ENCODE measurements around the gene AAK1. TPM values are rescaled to one million over a fixed set of nuclear protein-coding genes. Genes with fewer than 3 reads are reported as not detected.

The AAK1 gene
- total RNA-seq, 4 donors from 2014 or later, result 15.5 to 28.1 (median 24.4) TPM

DNA sequence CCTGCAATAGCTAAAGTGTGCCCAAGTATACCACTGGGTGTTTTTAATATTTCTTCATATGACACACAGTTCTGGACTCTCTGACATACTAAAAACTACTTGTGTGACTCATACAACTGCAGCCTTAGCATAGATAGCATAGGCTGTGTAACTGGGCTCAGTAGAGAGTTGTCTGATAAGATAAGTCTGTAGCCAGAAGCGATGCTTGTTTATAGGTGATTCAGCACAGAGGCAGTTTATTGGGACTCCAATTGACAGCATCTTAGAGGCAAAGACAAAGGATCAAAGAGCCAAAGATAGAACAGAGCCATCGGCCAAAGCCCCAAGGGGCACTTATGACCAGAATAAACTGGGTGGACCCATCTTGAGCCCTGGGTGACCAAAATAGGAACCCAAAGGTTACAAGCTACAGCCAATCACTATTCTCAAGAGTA lies 42.3 kb downstream of the AAK1 start:
- TF ChIP-seq POLR2A (IDR thresholded peaks at IDR 0.05), result no peak
- TF ChIP-seq, protein P1, sequence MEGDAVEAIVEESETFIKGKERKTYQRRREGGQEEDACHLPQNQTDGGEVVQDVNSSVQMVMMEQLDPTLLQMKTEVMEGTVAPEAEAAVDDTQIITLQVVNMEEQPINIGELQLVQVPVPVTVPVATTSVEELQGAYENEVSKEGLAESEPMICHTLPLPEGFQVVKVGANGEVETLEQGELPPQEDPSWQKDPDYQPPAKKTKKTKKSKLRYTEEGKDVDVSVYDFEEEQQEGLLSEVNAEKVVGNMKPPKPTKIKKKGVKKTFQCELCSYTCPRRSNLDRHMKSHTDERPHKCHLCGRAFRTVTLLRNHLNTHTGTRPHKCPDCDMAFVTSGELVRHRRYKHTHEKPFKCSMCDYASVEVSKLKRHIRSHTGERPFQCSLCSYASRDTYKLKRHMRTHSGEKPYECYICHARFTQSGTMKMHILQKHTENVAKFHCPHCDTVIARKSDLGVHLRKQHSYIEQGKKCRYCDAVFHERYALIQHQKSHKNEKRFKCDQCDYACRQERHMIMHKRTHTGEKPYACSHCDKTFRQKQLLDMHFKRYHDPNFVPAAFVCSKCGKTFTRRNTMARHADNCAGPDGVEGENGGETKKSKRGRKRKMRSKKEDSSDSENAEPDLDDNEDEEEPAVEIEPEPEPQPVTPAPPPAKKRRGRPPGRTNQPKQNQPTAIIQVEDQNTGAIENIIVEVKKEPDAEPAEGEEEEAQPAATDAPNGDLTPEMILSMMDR (IDR thresholded peaks at IDR 0.05), result no peak
- DNase-seq (ENCODE audit: low spot score in 2 of 2), result no peak
- no peak overlapping the region for H3K4me3 ChIP-seq (ENCODE audit: low read depth, poor library complexity, severe bottlenecking)
- intact Hi-C loops (cut with DNase I; ENCODE audit: low total_unique reads), result no loop called here
- 58 to 59% methylated on average over 2 of the region's 2 CpGs for WGBS, 2 donors

DNA sequence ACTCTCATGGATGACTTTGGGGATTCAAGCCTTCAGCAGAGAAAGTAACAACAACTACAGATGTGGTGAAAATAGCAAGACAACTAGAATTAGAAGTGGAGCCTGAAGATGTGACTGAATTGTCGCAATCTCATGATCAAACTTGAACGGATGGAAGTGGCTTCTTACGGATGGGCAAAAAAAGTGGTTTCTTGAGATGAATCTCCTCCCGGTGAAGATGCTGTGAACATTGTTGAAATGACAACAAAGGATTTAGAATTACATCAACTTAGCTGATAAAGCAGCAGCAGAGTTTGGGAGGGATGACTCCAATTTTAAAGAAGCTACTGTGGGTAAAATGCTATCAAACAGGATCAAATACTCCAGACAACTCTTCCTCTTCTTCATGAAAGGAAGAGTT lies 43.1 kb downstream of the AAK1 start:
- 79 to 92% methylated on average over 4 of the region's 4 CpGs for WGBS, 2 donors
- H3K4me3 ChIP-seq (ENCODE audit: low read depth, poor library complexity, severe bottlenecking), result no peak overlapping the region
- intact Hi-C loops (cut with DNase I; ENCODE audit: low total_unique reads), result no loop called here
- DNase-seq (ENCODE audit: low spot score in 2 of 2), result no peak
- TF ChIP-seq POLR2A (IDR thresholded peaks at IDR 0.05), result no peak
- TF ChIP-seq, protein P1 (IDR thresholded peaks at IDR 0.05), result no peak

DNA sequence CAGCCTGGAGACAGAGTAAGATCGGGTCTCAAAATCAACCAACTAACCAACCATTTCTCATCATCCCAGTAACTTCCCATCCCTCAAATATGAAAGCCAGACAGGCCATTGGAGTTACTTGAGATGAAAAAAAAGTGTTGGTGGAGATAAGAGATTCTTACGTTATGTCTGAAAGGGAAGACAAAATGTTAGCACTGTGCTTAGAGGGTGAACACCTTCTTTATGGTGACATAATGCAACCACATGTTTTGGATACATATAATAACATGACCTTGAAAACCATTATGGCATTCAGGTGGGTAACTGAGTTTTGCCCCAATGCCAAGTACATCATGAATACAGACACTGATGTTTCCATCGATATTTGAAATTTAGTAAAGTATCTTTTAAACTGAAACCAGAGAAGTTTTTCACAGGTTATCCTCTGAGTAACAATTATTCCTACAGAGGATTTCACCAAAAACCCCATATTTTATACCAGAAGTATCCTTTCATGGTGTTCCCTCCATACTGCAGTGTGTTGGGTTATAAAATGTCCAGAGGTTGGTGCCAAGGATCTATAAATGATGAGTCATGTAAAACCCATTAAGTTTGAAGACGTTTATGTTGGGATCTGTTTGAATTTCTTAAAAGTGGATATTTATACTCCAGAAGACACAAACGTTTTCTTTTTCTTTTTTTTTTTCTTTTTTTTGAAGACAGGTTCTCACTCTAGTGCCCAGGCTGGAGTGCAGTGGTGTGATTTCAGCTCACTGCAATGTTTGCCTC lies 45.5 kb downstream of the AAK1 start:
- whole genome bisulfite sequencing, 2 donors, result 76% methylated on average over 5 of the region's 5 CpGs
- H3K4me3 ChIP-seq (ENCODE audit: low read depth, poor library complexity, severe bottlenecking), result no peak overlapping the region
- intact Hi-C loops (cut with DNase I; ENCODE audit: low total_unique reads), result no loop called here
- no peak for DNase-seq (ENCODE audit: low spot score in 2 of 2)
- no peak for TF ChIP-seq POLR2A (IDR thresholded peaks at IDR 0.05)
- TF ChIP-seq, protein P1 (IDR thresholded peaks at IDR 0.05), result no peak

DNA sequence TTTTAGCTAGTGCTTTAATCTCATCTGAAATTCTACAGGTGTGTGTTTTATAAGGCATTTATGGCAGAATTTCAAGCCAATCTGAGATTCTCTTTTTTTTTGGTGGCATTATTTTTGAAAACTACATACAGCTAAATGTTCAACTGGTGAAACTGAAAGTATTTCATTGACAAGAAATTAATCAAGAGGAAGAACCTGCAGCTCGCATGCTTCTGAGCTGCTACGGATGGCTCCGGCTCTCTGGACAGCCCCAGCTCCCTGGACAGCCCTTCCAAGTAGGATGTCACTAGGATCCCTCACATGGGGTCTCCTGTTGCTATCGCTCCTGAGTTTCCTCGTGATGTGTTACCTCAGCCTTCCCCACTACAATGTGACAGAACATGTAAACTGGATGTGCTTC lies 46.4 kb downstream of the AAK1 start:
- WGBS, 2 donors, result 88 to 91% methylated on average over 5 of the region's 5 CpGs
- intact Hi-C loops (cut with DNase I; ENCODE audit: low total_unique reads), result no loop called here

DNA sequence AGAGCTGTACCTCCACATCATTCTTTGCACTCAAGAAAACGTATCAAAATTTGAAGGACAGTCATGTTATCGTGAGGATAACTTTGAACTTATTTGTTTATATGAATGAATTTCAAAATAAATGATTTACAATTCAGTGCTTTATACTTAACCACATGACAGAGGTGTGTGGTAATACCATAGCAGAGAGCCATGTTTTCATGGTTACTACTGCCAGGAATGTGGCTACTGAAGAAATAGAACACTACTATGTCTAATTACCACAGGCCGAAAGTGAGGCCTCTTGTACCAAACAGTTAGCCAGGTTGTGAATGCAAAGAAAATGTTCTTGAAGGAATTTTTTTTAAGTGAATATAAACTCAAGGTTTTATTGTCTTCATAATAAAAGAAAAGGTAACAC lies 49.2 kb downstream of the AAK1 start:
- TF ChIP-seq, protein P1 (IDR thresholded peaks at IDR 0.05), result no peak
- no peak for TF ChIP-seq POLR2A (IDR thresholded peaks at IDR 0.05)
- 84 to 85% methylated on average over 3 of the region's 3 CpGs for WGBS, 2 donors
- intact Hi-C loops (cut with DNase I; ENCODE audit: low total_unique reads), result no loop called here

More for the DNA sequence above, 46.4 kb downstream of the AAK1 start:
- no peak for DNase-seq (ENCODE audit: low spot score in 2 of 2)
- H3K4me3 ChIP-seq (ENCODE audit: low read depth, poor library complexity, severe bottlenecking), result no peak overlapping the region
- TF ChIP-seq POLR2A (IDR thresholded peaks at IDR 0.05), result no peak
- TF ChIP-seq, protein P1 (IDR thresholded peaks at IDR 0.05), result no peak

DNA sequence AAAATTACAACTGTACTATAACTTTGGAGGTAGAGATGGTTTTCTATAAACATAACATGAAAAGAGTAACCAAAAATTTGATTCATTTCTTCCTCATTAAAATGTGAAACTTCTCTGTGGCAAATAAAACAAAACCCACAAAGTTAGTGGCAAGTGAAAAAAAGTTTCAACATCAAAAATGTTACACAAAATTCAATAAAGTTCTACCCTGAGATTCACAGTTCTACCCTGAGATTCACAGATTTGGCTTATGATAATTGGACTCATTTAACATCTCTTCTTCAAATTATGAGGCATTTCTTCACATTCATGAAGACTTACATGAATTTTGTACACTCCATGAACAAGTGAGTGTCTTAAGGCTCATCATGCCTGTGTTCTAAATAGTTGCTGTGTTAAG lies 51.0 kb downstream of the AAK1 start:
- intact Hi-C loops (cut with DNase I; ENCODE audit: low total_unique reads), result no loop called here
- DNase-seq (ENCODE audit: low spot score in 2 of 2), result no peak
- TF ChIP-seq, protein P1 (IDR thresholded peaks at IDR 0.05), result no peak
- TF ChIP-seq POLR2A (IDR thresholded peaks at IDR 0.05), result no peak
- no peak overlapping the region for H3K4me3 ChIP-seq (ENCODE audit: low read depth, poor library complexity, severe bottlenecking)

More for the DNA sequence above, 49.2 kb downstream of the AAK1 start:
- no peak for DNase-seq (ENCODE audit: low spot score in 2 of 2)
- H3K4me3 ChIP-seq (ENCODE audit: low read depth, poor library complexity, severe bottlenecking), result no peak overlapping the region

Measured in lower leg skin (tissue), 4 donors.